Stomach (tissue), 4 donors: ENCODE results near the gene FSD2.

Experiments
- POLR2A ChIP-seq, 4 donors: fragments of 450-650 bp; IDR thresholded peaks; one replicate each; pipeline ENCODE4 v1.6.1; 2016; ENCODE audit warnings: antibody characterized with exemption in 4 of 4, control low read depth in 2 of 4, mild to moderate bottlenecking in 1 of 4, moderate library complexity in 1 of 4
- TF ChIP-seq, protein P1 (sequence below), 7 experiments: fragments of 450-650 bp in 4 of 7; fragments of 200-600 bp in 3 of 7; sonication (generic) in 3 of 7; IDR thresholded peaks; one replicate each; pipeline ENCODE4 v1.5.1; 2016 to 2019; ENCODE audit warnings: antibody characterized with exemption in 7 of 7, control low read depth in 2 of 7, mild to moderate bottlenecking in 1 of 7

DNA sequence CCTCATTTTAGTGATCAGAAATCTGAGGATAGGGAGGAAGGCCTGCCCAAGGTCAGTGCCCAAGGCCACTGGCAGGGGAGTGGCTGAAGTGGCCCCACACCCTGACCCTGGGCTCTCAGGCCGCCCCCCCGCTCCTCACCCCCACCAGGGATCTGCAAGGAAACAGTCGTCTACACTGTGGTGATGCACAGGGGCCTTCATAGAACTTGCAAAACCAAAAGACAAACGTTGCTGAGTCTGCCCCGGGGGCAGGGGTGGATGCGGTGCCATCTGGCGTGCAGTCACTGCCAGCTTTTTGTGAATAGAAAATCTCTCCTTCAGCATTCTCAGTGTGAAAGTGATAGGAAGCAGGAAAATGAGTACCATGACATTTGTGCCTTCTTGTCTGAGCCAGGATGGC, 44.9 kb upstream of the FSD2 start:
- TF ChIP-seq, protein P1, sequence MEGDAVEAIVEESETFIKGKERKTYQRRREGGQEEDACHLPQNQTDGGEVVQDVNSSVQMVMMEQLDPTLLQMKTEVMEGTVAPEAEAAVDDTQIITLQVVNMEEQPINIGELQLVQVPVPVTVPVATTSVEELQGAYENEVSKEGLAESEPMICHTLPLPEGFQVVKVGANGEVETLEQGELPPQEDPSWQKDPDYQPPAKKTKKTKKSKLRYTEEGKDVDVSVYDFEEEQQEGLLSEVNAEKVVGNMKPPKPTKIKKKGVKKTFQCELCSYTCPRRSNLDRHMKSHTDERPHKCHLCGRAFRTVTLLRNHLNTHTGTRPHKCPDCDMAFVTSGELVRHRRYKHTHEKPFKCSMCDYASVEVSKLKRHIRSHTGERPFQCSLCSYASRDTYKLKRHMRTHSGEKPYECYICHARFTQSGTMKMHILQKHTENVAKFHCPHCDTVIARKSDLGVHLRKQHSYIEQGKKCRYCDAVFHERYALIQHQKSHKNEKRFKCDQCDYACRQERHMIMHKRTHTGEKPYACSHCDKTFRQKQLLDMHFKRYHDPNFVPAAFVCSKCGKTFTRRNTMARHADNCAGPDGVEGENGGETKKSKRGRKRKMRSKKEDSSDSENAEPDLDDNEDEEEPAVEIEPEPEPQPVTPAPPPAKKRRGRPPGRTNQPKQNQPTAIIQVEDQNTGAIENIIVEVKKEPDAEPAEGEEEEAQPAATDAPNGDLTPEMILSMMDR (IDR thresholded peaks at IDR 0.05) = no peak
- no peak for TF ChIP-seq POLR2A (IDR thresholded peaks at IDR 0.05)
